Measurements from ENCODE around the gene ULBP2. TPM values are rescaled to one million over a fixed set of nuclear protein-coding genes. Genes with fewer than 3 reads are reported as not detected.
"Not testable (repeated sequence)": the region's sequence is repeated elsewhere in the genome, so short reads cannot be mapped to it uniquely, and the experiment has no call there.

Gene ULBP2
- polyA plus RNA-seq, 2 of the 4 experiments (the other 2 are of a cell fraction) = 2.7 to 4.5 TPM

DNA sequence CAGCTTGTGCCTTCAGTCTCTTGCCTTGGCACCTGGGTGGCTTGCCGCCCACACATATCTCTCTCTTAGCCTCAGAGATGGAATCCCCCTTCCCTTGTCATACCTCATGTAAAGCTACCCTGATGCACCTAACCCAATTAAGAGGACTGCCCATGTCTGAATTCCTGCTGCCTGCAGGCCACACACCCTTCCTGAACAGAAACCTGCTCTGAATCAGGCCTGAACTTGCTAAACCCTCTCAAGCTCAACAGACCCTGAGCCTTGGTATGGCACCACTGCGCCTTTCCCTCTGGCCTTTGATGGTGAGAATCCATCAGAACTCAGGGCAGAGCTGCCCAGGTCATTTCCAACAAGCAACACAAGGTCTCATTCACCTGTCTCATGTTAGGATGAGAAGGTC lies 24.1 kb upstream of the ULBP2 start:
- POLR2A ChIA-PET = no interaction called here
- 88% methylated on average over 2 of the region's 2 CpGs for WGBS (ENCODE audit: missing lambda C conversion rate)
- H3K27ac ChIP-seq = no peak overlapping the region

DNA sequence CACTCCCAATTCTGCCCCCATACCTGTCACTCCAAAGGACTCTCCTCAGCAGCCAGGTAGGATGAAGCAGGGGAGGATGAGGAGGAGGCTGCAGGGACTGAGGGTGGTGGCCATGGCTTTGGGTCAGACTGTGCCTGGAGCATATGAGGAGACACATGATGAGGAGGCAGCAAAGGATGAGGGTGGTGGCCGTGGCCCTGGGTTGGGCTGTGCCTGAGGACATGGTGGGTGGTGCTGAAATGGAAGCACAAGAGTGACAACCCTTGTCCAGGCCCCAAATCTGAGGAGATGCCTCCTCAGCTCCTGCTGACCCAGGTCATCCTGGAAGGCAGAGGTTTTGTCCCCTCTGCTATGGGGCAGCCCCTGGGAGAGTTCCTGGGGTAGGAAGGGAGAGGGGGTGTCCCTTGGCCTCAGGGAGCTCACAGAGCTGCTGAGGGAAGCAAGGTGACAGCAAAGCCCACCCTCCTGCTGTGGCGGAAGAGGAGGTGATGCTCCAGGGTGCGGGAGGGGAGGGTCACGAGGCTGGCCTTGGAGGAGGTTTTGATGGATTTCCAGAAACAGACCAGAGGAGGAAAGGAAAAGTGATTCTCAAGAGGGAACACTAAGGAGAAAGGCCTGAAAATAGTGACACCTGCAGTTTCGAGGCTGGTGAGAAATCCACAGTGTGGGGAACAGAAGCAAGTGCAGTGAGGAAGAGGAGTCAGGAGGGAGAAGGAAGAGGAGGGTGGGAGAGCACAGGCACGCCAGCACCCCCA lies 23.5 kb upstream of the ULBP2 start:
- H3K4me1 ChIP-seq = 0 out of 3 replicates have a peak, but pooled peaks cover 4% of the 10 kb centered on the region
- WGBS (ENCODE audit: missing lambda C conversion rate) = 64% methylated on average over 6 of the region's 6 CpGs
- DNase-seq (ENCODE audit: low read depth in 1 of 2, low spot score in 1 of 2) = no peak
- no peak overlapping the region for H3K4me2 ChIP-seq
- H3K4me3 ChIP-seq = no peak overlapping the region
- CTCF ChIA-PET = interaction anchor here (1.1 kb wide), 1 partner anchor 162 kb away, joined by 3 read pairs; no protein-coding TSS in a partner anchor
- H3K27ac ChIP-seq = no peak overlapping the region
- no peak for FAIRE-seq
- POLR2A ChIA-PET = no interaction called here
- no peaks in the 10 kb centered on the region for H3K9me3 ChIP-seq
- TF ChIP-seq ZNF302 (CRISPR knock-in tag; IDR thresholded peaks at IDR 0.05) = no peak
- ATAC-seq = no peak

More for the DNA sequence above, 24.1 kb upstream of the ULBP2 start:
- ATAC-seq = no peak
- H3K4me3 ChIP-seq = no peak overlapping the region
- no peak for TF ChIP-seq USF2 (IDR thresholded peaks at IDR 0.05)
- no peak for TF ChIP-seq CEBPB (IDR thresholded peaks at IDR 0.05)
- TF ChIP-seq ZSCAN20 (CRISPR knock-in tag; IDR thresholded peaks at IDR 0.05) = no peak
- no peak for TF ChIP-seq CHD4 (IDR thresholded peaks at IDR 0.05; ENCODE audit: borderline replicate concordance)
- no peak for TF ChIP-seq TP53 (CRISPR knock-in tag; IDR thresholded peaks at IDR 0.05)
- no peak for TF ChIP-seq SMC3 (IDR thresholded peaks at IDR 0.05)
- TF ChIP-seq, protein P1, sequence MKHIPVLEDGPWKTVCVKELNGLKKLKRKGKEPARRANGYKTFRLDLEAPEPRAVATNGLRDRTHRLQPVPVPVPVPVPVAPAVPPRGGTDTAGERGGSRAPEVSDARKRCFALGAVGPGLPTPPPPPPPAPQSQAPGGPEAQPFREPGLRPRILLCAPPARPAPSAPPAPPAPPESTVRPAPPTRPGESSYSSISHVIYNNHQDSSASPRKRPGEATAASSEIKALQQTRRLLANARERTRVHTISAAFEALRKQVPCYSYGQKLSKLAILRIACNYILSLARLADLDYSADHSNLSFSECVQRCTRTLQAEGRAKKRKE (CRISPR knock-in tag; IDR thresholded peaks at IDR 0.05; ENCODE audit: low read depth) = no peak
- TF ChIP-seq FOSL2 (IDR thresholded peaks at IDR 0.05) = no peak
- TF ChIP-seq FOSL2 (CRISPR knock-in tag; IDR thresholded peaks at IDR 0.05) = no peak
- no peak for TF ChIP-seq POLR2A (IDR thresholded peaks at IDR 0.05; ENCODE audit: low read length)
- no peak for TF ChIP-seq EP300 (IDR thresholded peaks at IDR 0.05)
- TF ChIP-seq, protein P2, sequence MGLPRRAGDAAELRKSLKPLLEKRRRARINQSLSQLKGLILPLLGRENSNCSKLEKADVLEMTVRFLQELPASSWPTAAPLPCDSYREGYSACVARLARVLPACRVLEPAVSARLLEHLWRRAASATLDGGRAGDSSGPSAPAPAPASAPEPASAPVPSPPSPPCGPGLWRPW (IDR thresholded peaks at IDR 0.05) = no peak
- no peak for TF ChIP-seq KDM5A (IDR thresholded peaks at IDR 0.05)
- TF ChIP-seq HOXA7 (CRISPR knock-in tag; IDR thresholded peaks at IDR 0.05) = no peak
- TF ChIP-seq PHF8 (IDR thresholded peaks at IDR 0.05; ENCODE audit: borderline replicate concordance, low read depth) = no peak
- TF ChIP-seq TFCP2L1 (CRISPR knock-in tag; IDR thresholded peaks at IDR 0.05) = no peak
- TF ChIP-seq RARB (CRISPR knock-in tag; IDR thresholded peaks at IDR 0.05) = no peak
- TF ChIP-seq JUN (IDR thresholded peaks at IDR 0.05) = no peak
- DNase-seq (ENCODE audit: low read depth in 1 of 2, low spot score in 1 of 2) = no peak
- H3K4me2 ChIP-seq = no peak overlapping the region
- no peak for FAIRE-seq
- H3K4me1 ChIP-seq = 0 out of 3 replicates have a peak, but pooled peaks cover 2% of the 10 kb centered on the region
- CTCF ChIA-PET = interaction anchor here (1.2 kb wide), 1 partner anchor 19 kb away, joined by 4 read pairs; the partner anchor contains the start of gene RAET1E
- no peaks in the 10 kb centered on the region for H3K9me3 ChIP-seq

DNA sequence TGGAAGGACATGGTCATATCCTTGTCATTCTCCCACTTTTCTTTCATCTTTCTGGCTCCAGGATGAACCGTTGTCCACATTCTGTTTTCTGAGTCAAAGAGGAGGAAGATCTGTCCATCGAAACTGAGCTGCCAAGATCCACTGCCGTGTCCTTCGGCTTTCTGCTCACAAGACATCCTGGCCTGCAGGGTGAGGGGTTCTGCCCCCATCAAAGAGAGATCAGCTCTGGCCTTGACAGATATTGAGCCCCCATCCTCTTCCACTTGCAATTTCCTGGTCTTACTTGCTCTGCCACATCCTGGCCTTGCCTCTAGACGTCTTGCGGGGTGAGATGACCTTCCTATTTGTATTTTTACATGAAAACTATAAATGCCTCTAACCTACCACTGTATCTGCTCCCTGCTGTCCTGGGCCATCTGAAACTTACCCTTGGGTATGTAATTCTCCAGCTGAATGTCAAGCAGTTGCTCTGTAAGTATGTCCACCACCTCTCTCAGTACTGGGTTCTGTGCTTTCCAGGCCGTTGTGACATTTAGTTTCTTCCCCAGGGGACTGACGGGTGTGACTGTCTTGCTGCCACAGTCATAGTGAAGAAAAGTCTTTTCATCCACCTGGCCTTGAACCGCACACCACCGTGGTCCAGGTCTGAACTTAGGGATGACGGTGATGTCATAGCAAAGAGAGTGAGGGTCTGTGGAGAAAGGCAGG lies 22.5 kb upstream of the ULBP2 start:
- 80% methylated on average over 7 of the region's 11 CpGs for WGBS (ENCODE audit: missing lambda C conversion rate)
- H3K4me3 ChIP-seq; POLR2A ChIA-PET; DNase-seq (ENCODE audit: low read depth in 1 of 2, low spot score in 1 of 2); FAIRE-seq; H3K27ac ChIP-seq; H3K9me3 ChIP-seq; ATAC-seq; H3K4me2 ChIP-seq; H3K4me1 ChIP-seq: not testable (repeated sequence)
- CTCF ChIA-PET = interaction anchor here (1.1 kb wide), 1 partner anchor 161 kb away, joined by 3 read pairs; no protein-coding TSS in a partner anchor
